ENCODE data around the gene LYRM7.

GRCh38 chr5:131170540-131171275, at the start of gene LYRM7:
- no peak for TF ChIP-seq EZH2 (IDR thresholded peaks at IDR 0.05; ENCODE audit: low read length, unreplicated experiment)
- TF ChIP-seq, protein P1, sequence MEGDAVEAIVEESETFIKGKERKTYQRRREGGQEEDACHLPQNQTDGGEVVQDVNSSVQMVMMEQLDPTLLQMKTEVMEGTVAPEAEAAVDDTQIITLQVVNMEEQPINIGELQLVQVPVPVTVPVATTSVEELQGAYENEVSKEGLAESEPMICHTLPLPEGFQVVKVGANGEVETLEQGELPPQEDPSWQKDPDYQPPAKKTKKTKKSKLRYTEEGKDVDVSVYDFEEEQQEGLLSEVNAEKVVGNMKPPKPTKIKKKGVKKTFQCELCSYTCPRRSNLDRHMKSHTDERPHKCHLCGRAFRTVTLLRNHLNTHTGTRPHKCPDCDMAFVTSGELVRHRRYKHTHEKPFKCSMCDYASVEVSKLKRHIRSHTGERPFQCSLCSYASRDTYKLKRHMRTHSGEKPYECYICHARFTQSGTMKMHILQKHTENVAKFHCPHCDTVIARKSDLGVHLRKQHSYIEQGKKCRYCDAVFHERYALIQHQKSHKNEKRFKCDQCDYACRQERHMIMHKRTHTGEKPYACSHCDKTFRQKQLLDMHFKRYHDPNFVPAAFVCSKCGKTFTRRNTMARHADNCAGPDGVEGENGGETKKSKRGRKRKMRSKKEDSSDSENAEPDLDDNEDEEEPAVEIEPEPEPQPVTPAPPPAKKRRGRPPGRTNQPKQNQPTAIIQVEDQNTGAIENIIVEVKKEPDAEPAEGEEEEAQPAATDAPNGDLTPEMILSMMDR (conservative IDR thresholded peaks at IDR 0.05; ENCODE audit: low read depth, low read length), result no peak

All from PC-3 (cell line).